Iris pigment epithelial cell (primary cell): Measurements from ENCODE around the gene UGT1A7.
A peak's percentile ranks its signal among the peaks of the same experiment; 100 is the strongest.

Source experiments
- DNase-seq: peaks from one replicate; pipeline ENCODE4 v3.0.0-alpha.2; 2011; ENCODE audit warnings: low read depth

UGT1A7 gene

DNA sequence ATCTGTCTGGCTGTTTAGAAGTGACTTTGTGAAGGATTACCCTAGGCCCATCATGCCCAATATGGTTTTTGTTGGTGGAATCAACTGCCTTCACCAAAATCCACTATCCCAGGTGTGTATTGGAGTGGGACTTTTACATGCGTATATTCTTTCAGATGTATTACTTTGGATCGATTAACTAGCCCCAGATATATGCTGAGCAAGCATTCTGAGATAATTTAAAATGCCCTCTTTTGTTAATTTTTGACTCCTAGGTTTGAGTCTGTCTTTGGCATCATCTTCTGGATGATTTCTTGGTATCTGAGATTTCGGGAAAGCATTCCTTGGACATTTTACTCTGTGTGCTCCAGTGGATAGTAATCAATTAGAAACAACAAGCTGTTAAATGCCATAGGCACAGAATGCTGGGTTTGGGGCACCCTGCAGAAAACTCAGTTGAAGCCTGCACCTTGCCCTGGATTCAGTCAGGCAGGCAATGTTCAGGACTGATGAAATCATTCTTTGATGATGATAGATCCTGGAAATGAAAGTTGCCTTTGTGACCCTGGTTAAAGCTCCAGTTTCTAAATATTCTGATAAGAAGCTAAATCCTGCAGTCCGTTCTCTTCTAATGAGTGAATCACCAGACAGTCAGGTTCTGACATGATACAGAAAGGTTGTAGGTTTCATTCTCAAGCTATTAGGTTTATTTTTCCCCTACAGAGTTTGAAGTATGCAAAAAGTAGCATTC lies 79.5 kb downstream of the UGT1A7 start:
- DNase-seq: peak; percentile 72

DNA sequence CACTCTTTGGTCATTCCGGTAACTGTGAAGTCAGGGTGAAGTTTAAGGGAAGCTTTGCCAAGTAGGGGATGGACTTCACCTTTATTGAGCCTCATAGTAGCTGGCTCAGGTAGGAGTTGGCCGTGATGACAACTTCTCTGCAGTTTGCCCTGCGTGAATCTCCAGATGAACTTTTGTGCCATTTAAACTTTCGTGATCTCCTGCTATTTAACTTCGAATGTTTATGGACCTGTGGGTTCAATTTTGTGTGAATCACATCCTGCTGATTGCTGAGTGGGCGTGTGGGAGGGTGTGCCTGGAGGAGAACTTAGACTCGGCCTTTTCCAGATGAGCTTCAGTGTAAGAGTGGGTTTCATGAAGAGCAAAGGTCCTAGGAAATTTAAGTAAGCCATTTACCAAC lies 82.6 kb downstream of the UGT1A7 start:
- peak; percentile 82 for DNase-seq

- peak; percentile 13 for DNase-seq
Measured at GRCh38 chr2:233764761-233765160, 83.1 kb downstream of the UGT1A7 start.

GRCh38 chr2:233766416-233766815 lies 84.7 kb downstream of the UGT1A7 start:
- DNase-seq: no peak

- no peak for DNase-seq
Measured at GRCh38 chr2:233768076-233768475, 86.4 kb downstream of the UGT1A7 start.

- no peak for DNase-seq
Measured at GRCh38 chr2:233769260-233769659, 87.6 kb downstream of the UGT1A7 start.

DNA sequence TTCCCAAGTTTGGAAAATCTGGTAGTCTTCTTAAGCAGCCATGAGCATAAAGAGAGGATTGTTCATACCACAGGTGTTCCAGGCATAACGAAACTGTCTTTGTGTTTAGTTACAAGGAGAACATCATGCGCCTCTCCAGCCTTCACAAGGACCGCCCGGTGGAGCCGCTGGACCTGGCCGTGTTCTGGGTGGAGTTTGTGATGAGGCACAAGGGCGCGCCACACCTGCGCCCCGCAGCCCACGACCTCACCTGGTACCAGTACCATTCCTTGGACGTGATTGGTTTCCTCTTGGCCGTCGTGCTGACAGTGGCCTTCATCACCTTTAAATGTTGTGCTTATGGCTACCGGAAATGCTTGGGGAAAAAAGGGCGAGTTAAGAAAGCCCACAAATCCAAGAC lies 90.5 kb downstream of the UGT1A7 start:
- no peak for DNase-seq

DNA sequence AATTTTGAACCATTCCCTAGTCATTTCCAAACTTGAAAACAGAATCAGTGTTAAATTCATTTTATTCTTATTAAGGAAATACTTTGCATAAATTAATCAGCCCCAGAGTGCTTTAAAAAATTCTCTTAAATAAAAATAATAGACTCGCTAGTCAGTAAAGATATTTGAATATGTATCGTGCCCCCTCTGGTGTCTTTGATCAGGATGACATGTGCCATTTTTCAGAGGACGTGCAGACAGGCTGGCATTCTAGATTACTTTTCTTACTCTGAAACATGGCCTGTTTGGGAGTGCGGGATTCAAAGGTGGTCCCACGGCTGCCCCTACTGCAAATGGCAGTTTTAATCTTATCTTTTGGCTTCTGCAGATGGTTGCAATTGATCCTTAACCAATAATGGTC lies 90.9 kb downstream of the UGT1A7 start:
- no peak for DNase-seq

- DNase-seq: no peak
Measured at GRCh38 chr2:233773854-233774253, 92.2 kb downstream of the UGT1A7 start.

DNA sequence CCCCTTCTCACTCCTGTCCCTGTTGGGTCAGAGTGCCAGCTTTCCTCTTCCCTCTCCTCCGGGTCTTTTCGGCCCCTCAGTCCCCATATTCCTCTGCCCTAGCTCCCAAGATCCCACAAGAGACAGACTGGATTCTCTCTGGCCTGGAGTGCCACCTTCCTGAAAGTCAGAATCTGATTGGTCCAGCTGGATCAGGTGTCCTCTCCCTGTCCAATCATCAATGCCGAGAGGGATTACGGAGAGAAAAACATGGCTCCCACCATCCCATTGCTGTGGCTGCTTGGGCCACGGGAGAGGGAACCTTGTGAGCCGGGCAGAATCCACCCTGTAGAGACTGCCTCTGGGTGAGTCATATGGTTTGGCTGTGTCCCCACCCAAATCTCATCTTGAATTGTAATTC lies 93.7 kb downstream of the UGT1A7 start:
- DNase-seq: no peak

- no peak for DNase-seq
Measured at GRCh38 chr2:233778030-233778429, 96.3 kb downstream of the UGT1A7 start, which contains the start of gene MROH2A. Gene MROH2A (plus strand): TSS chr2:233778330. CDS start chr2:233779359, 1,029 bp downstream.

- no peak for DNase-seq
Measured at GRCh38 chr2:233779722-233780121, 98.0 kb downstream of the UGT1A7 start.

- DNase-seq: no peak
Measured at GRCh38 chr2:233780771-233781170, 99.1 kb downstream of the UGT1A7 start.

- DNase-seq: no peak
Measured at GRCh38 chr2:233789554-233789953, 107.9 kb downstream of the UGT1A7 start.

DNA sequence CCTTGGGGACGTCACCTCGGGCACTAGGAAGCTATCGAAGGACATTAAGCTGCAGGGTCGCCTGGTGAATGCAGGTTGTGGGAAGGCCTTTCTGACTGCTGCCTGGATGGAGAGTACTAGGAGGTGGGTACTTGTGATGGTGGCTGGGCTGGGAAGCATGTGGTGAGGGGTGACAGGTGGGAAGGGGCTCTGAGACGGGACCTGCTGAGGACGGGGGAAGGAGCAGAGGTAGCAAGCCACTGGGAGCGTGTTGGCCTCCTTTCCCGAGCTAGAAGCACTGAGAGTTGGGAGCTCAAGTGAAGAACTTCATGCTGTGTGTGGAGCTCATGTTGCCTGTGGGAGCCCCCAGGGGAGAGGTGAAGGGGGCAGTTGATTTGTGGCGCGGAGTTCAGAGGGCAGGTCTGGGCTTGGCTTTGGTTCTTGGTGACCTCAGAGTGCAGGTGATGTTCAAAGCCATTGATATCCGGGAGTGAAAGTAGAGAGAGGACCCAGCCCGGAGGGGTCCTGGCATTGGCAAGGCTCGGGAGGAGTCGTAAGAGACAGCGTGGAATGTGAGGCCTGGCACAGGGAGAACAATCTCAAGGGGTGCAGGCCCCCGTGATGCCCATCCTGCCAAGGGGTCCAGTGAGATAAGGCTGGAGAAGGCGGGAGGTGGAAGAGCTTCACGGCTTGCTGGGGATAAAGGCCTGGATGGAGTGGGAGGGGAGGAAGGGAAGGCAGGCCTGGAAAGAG lies 109.6 kb downstream of the UGT1A7 start:
- no peak for DNase-seq

GRCh38 chr2:233791883-233792329 lies 110.2 kb downstream of the UGT1A7 start:
- DNase-seq: no peak

- no peak for DNase-seq
Measured at GRCh38 chr2:233792720-233793119, 111.0 kb downstream of the UGT1A7 start.

GRCh38 chr2:233793465-233794127 lies 111.9 kb downstream of the UGT1A7 start:
- DNase-seq: no peak

DNA sequence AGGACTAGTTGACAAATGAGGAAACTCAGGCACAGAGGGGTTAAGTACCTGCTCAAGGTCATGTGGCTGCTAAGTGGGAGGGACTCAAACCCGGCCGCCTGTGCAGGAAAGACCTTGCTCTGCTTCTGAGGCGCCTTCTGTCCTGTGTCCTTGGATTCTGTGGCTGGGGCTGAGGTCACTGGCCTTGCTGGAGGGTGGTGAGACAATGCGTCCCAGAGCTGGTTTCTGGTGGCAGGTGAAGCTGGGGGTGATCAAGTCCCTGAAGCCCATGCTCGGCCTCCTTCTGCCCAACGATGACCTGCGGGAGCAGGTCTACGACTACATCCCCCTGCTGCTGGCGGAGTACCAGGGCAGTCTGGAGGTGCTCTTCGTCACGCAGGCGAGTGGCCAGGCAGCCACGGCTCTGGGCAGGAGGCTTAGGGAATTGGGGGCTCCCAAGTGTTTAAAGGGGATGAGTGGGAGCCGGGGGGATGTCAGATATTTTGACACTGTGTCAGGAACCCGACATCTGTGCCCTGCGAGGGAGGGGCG lies 112.5 kb downstream of the UGT1A7 start:
- DNase-seq: no peak

DNA sequence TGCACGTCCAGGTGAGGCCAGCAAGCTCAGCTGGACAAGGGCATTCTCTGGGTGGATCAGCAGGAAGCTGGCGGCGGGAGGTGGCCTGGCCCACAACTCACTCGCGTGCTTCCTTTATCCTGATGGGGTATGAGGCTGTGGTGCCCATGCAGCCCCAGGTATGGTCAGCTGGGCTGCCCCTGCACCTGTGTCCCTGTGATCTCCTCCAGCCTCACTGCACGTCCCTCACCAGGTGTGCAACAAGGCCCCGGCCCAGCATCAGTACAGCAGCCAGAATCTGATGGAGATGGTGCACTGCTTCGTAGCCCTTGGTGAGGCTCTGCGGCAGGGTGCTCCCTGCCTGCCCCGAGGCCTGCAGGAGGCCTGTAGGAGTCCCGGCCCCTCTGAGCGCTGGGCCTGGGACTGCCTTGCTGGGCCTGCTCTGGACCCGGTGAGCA lies 114.1 kb downstream of the UGT1A7 start:
- no peak for DNase-seq

GRCh38 chr2:233796254-233796653 lies 114.6 kb downstream of the UGT1A7 start:
- DNase-seq: no peak

DNA sequence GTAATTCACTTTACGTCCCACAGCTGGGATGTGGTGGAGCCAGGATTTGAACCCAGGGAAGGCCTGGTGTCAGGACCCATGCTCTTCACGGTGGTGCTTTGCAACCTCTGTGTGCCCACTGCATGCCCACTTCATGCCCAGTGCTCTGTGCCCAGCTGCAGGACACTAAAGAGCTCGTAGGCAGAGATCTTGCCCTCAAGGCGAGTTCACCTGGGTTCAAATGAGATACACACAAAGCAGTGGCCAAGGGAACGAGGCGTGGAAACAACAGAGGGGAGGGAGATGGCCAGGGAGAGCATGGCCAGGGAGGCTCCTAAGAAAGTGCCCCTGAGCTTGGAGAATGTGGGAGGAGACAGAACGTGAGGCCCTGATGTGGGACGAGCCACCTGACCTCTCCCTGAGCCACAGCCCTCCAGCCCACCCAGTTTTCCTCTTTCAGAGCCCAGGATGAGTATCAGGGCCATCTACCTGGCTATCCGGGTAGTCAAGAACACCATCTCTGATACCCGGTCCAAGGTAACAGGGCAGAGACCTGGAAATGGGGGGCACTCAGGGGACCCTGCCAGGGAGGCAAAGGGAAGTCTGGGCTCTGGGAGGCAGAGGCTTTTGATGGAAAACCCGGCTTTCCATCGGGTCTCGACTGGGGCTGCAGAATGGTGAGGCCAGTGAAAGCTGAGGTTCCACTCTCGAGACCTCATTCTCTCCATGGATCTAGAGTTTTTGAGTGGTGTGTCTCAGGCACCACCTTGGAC lies 116.8 kb downstream of the UGT1A7 start:
- no peak for DNase-seq
